DOHH2 (cell line): Measurements from ENCODE around the gene LRRC7.

Experiments
- CTCF ChIP-seq: fragments of 200-600 bp; sonication (generic); IDR thresholded peaks from one replicate; pipeline ENCODE4 v1.5.1; 2014; ENCODE audit warnings: antibody characterized with exemption, mild to moderate bottlenecking, low read depth, low read length; ENCODE audit not compliant: poor library complexity, severe bottlenecking
- EZH2phosphoT487 ChIP-seq: fragments of 200-600 bp; sonication (generic); IDR thresholded peaks from 2 replicates; pipeline ENCODE4 v1.6.1; 2017; ENCODE audit warnings: borderline replicate concordance, mild to moderate bottlenecking, antibody characterized with exemption, low read length, moderate library complexity, mixed read lengths

GRCh38 chr1:69940816-69941215, 373.1 kb downstream of the LRRC7 start:
- TF ChIP-seq CTCF: no peak
- no peak for TF ChIP-seq EZH2phosphoT487
